CD14-positive monocyte (primary cell): Measurements from ENCODE around the gene GOLGA6A. TPM values are rescaled to one million over a fixed set of nuclear protein-coding genes. Genes with fewer than 3 reads are reported as not detected.
A peak's percentile ranks its signal among the peaks of the same experiment; 100 is the strongest.

ENCODE experiments used
- DNase-seq, 3 donors: peaks; one replicate each; pipeline ENCODE4 v3.0.0-alpha.2; 2011 to 2022
- H2AFZ ChIP-seq: 2 replicates; pipeline ENCODE4 v1.6.0; 2012; ENCODE audit warnings: mild to moderate bottlenecking, low read depth, low read length, inconsistent platforms; ENCODE audit not compliant: insufficient read depth, poor library complexity, severe bottlenecking
- H3K27ac ChIP-seq, 2 donors: 1 replicate in 1 of 2; 2 replicates in 1 of 2; pipeline ENCODE4 v1.5.1; 2012 to 2013; ENCODE audit warnings: low read length in 2 of 2, control low read depth in 1 of 2, inconsistent platforms in 1 of 2, low read depth in 1 of 2, mild to moderate bottlenecking in 1 of 2
- H3K27me3 ChIP-seq, 2 donors: one replicate each; pipeline versions ENCODE4 v1.6.0 to v1.6.1; 2011 to 2013; ENCODE audit warnings: low read length in 2 of 2; ENCODE audit not compliant: control insufficient read depth in 2 of 2, insufficient read depth in 2 of 2
- H3K36me3 ChIP-seq, 2 donors: replicated peaks in 1 of 2; 1 replicate in 1 of 2; 2 replicates in 1 of 2; pipeline versions ENCODE4 v1.5.1 to v1.6.1; 2012 to 2013; ENCODE audit warnings: low read length in 2 of 2, control low read depth in 1 of 2, inconsistent platforms in 1 of 2, mild to moderate bottlenecking in 1 of 2; ENCODE audit not compliant: insufficient read depth in 2 of 2, control insufficient read depth in 1 of 2
- H3K4me1 ChIP-seq, 2 donors: 1 replicate in 1 of 2; 2 replicates in 1 of 2; pipeline versions ENCODE4 v1.5.1 to v1.6.1; 2012 to 2013; ENCODE audit warnings: low read length in 2 of 2, control low read depth in 1 of 2, inconsistent platforms in 1 of 2, mild to moderate bottlenecking in 1 of 2, moderate library complexity in 1 of 2; ENCODE audit not compliant: insufficient read depth in 2 of 2, control insufficient read depth in 1 of 2
- H3K4me2 ChIP-seq: replicated peaks from 2 replicates; pipeline ENCODE3; 2012; ENCODE audit warnings: low read length, moderate library complexity, mild to moderate bottlenecking; ENCODE audit not compliant: poor library complexity, severe bottlenecking; ENCODE audit errors: extremely low read depth
- H3K4me3 ChIP-seq, 3 experiments: fragments of 200-600 bp in 1 of 3; sonication (generic) in 1 of 3; replicated peaks in 1 of 3; 1 replicate in 2 of 3; 2 replicates in 1 of 3; pipeline ENCODE4 v1.5.1; 2011 to 2013; ENCODE audit warnings: low read length in 3 of 3, mild to moderate bottlenecking in 3 of 3, control low read depth in 2 of 3, low read depth in 2 of 3, inconsistent platforms in 1 of 3, moderate library complexity in 1 of 3
- H3K79me2 ChIP-seq: 2 replicates; pipeline ENCODE4 v1.6.0; 2012; ENCODE audit warnings: mild to moderate bottlenecking, control low read depth, inconsistent platforms, low read length, moderate library complexity; ENCODE audit not compliant: insufficient read depth
- H3K9ac ChIP-seq: 2 replicates; pipeline ENCODE4 v1.6.0; 2017; ENCODE audit warnings: low read length, mild to moderate bottlenecking; ENCODE audit not compliant: insufficient read depth, poor library complexity, severe bottlenecking
- H3K9me3 ChIP-seq, 2 donors: replicated peaks in 1 of 2; 1 replicate in 1 of 2; 2 replicates in 1 of 2; pipeline versions ENCODE4 v1.5.1 to v1.6.1; 2012 to 2013; ENCODE audit warnings: low read length in 2 of 2, control low read depth in 1 of 2; ENCODE audit not compliant: control insufficient read depth in 1 of 2, insufficient read depth in 1 of 2
- H4K20me1 ChIP-seq: 2 replicates; pipeline ENCODE4 v1.6.0; 2012; ENCODE audit warnings: mild to moderate bottlenecking, low read length, control low read depth, moderate library complexity; ENCODE audit not compliant: insufficient read depth
- H3K27ac Mint-ChIP-seq, 7 donors: one replicate each; pipeline ENCODE4 v1.8.0; 2020; ENCODE audit warnings: mild to moderate bottlenecking in 7 of 7, mixed read lengths in 7 of 7, moderate library complexity in 6 of 7, inconsistent platforms in 2 of 7
- H3K27me3 Mint-ChIP-seq, 3 donors: one replicate each; pipeline ENCODE4 v1.8.0; 2021 to 2022; ENCODE audit warnings: low read depth in 3 of 3, mild to moderate bottlenecking in 3 of 3, mixed read lengths in 3 of 3, moderate library complexity in 3 of 3, inconsistent platforms in 1 of 3
- H3K36me3 Mint-ChIP-seq, 2 donors: one replicate each; pipeline ENCODE4 v1.8.0; 2020; ENCODE audit warnings: mixed read lengths in 2 of 2, inconsistent platforms in 1 of 2, mild to moderate bottlenecking in 1 of 2
- H3K4me1 Mint-ChIP-seq: one replicate; pipeline ENCODE4 v1.8.0; 2020; ENCODE audit warnings: mild to moderate bottlenecking, mixed read lengths
- H3K4me3 Mint-ChIP-seq, 2 donors: one replicate each; pipeline ENCODE4 v1.8.0; 2020; ENCODE audit warnings: mild to moderate bottlenecking in 2 of 2, mixed read lengths in 2 of 2, moderate library complexity in 1 of 2
- H3K9me3 Mint-ChIP-seq, 7 donors: one replicate each; pipeline ENCODE4 v1.8.0; 2020 to 2022; ENCODE audit warnings: mixed read lengths in 7 of 7, mild to moderate bottlenecking in 6 of 7, moderate library complexity in 6 of 7, inconsistent platforms in 2 of 7
- WGBS: methylation state at CpG from one replicate; pipeline ENCODE4 v1.1.5; 2013; ENCODE audit warnings: missing lambda C conversion rate; ENCODE audit not compliant: insufficient coverage; 5-methylcytosine and 5-hydroxymethylcytosine counted together
- intact Hi-C, 2 donors: fragments of 100-400 bp; cut with micrococcal nuclease; formaldehyde crosslinking; loops; one replicate each; pipeline versions ENCODE4 v1.15.0 to v1.15.1; 2023
- polyA plus RNA-seq, 3 donors: library from polyadenylated mRNA; depleted of rRNA in 1 of 3; unstranded in 2 of 3; stranded (reverse) in 1 of 3; fragments of 300-500 nt in 2 of 3; fragments of >200 nt in 1 of 3; fragmentation: Illumina TruSeq in 2 of 3; gene quantifications; 1 replicate in 2 of 3; 2 replicates in 1 of 3; pipeline ENCODE4 v1.2.3, GENCODE V29; 2012 to 2021
- TF ChIP-seq, protein P1 (sequence below): fragments of 200-600 bp; IDR thresholded peaks from one replicate; pipeline ENCODE4 v1.8.0; 2022; ENCODE audit warnings: antibody characterized with exemption, mild to moderate bottlenecking

GOLGA6A gene
- polyA plus RNA-seq, 3 donors: 0.03 TPM; not detected in 2

DNA sequence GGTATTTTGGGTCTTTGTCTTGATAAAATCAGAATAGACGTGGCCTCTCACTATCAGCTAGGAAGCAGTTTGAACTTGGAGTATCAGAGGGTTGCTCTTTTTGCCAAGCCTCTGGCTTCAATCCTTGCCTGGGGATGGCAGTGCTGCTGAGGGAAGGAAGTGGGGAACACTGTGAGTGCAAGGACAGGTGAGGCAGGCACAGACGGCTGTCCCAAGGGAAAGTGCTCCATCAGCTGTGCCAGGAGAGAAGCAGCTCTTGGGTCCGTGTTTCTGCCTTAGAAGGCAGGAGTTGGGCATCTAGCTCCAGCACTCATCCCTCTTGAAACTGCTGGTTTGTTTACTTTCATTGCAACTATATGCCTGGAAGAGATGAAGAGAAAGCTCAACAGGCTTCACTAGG, 54.7 kb downstream of the GOLGA6A start:
- H3K27me3 Mint-ChIP-seq: peaks cover 0 to 1% (median 0%) of the 10 kb centered on the region in 3 donors

DNA sequence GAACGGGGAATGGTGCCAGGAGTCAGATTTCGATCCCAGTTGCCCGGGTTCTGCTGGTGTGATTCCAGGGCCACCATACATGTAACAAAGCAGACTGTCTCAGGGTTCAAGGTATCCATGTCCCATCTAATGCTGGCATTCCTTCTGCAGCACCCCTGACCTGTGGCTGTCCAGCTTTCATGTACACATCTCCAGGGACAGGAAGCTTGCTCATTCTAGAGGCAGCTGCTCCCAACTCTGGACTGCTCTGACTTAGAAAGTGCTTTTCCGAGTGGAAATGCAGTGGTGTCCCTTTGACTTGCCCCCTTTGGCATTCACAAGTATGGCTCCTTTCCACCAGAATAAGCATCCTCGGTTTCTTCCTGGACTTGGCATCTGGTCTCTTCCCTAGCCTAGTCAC, 56.9 kb downstream of the GOLGA6A start:
- no peak for DNase-seq
- Mint-ChIP-seq H3K4me3 (no peak overlapping the region), H3K9me3 (no peaks in the 10 kb centered on the region), H3K27me3 (peaks cover 0 to 1% (median 0%) of the 10 kb centered on the region in 3 donors), H3K4me1 (no peaks in the 10 kb centered on the region), H3K36me3 (peaks cover 70 to 91% of the 10 kb centered on the region in 2 donors), H3K27ac (peak overlapping the region in 1 of 7 donors; percentile 46)
- Histone ChIP-seq H3K36me3 (peaks cover 62 to 96% of the 10 kb centered on the region in 2 donors), H2AFZ (no peak overlapping the region), H3K4me3 (no peak overlapping the region), H3K27me3 (no peaks in the 10 kb centered on the region), H3K9ac (no peak overlapping the region), H3K27ac (no peak overlapping the region), H3K79me2 (peaks cover 20% of the 10 kb centered on the region), H3K4me2 (no peak overlapping the region), H3K4me1 (no peaks in the 10 kb centered on the region), H4K20me1 (peaks cover 86% of the 10 kb centered on the region), H3K9me3 (no peaks in the 10 kb centered on the region)
- 98% methylated on average over 5 of the region's 5 CpGs for WGBS
- TF ChIP-seq, protein P1, sequence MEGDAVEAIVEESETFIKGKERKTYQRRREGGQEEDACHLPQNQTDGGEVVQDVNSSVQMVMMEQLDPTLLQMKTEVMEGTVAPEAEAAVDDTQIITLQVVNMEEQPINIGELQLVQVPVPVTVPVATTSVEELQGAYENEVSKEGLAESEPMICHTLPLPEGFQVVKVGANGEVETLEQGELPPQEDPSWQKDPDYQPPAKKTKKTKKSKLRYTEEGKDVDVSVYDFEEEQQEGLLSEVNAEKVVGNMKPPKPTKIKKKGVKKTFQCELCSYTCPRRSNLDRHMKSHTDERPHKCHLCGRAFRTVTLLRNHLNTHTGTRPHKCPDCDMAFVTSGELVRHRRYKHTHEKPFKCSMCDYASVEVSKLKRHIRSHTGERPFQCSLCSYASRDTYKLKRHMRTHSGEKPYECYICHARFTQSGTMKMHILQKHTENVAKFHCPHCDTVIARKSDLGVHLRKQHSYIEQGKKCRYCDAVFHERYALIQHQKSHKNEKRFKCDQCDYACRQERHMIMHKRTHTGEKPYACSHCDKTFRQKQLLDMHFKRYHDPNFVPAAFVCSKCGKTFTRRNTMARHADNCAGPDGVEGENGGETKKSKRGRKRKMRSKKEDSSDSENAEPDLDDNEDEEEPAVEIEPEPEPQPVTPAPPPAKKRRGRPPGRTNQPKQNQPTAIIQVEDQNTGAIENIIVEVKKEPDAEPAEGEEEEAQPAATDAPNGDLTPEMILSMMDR: no peak
- intact Hi-C loops: no loop called here

More for the DNA sequence above, 54.7 kb downstream of the GOLGA6A start:
- H3K4me3 Mint-ChIP-seq: no peak overlapping the region
- 91% methylated on average over 2 of the region's 3 CpGs for WGBS
- Histone ChIP-seq H3K36me3 (peaks cover 62 to 91% of the 10 kb centered on the region in 2 donors), H3K27ac (no peak overlapping the region), H3K79me2 (no peaks in the 10 kb centered on the region), H3K4me2 (no peak overlapping the region), H4K20me1 (peaks cover 70% of the 10 kb centered on the region), H3K4me1 (no peaks in the 10 kb centered on the region), H3K27me3 (no peaks in the 10 kb centered on the region), H3K4me3 (no peak overlapping the region), H3K9me3 (no peaks in the 10 kb centered on the region), H2AFZ (no peak overlapping the region), H3K9ac (no peak overlapping the region)
- H3K36me3 Mint-ChIP-seq: peaks cover 70 to 85% of the 10 kb centered on the region in 2 donors
- peaks cover 0 to 2% (median 0%) of the 10 kb centered on the region in 7 donors for H3K9me3 Mint-ChIP-seq
- DNase-seq: peak in 1 of 3 donors; percentile 1
- TF ChIP-seq, protein P1: no peak
- intact Hi-C loops: no loop called here
- H3K4me1 Mint-ChIP-seq: peaks cover under 1% of the 10 kb centered on the region
- no peak overlapping the region for H3K27ac Mint-ChIP-seq
